Cardiac septum (tissue), 1 donor: ENCODE results near the gene HLA-DMB. TPM values are rescaled to one million over a fixed set of nuclear protein-coding genes. Genes with fewer than 3 reads are reported as not detected.

Experiments used
- DNase-seq: peaks from one replicate; pipeline ENCODE4 v3.0.0-alpha.2; 2020; ENCODE audit warnings: low spot score
- intact Hi-C: fragments of 100-400 bp; cut with DNase I; formaldehyde crosslinking; loops from one replicate; pipeline ENCODE4 v1.14.0; 2022
- total RNA-seq: library from RNA; stranded (reverse); fragmentation: NEBNext Ultra II Directional; extraction: Animal tissue kit (Norgen Biotek cat#: 25700); gene quantifications from one replicate; pipeline ENCODE4 v1.2.1, GENCODE V29; 2021
- donor health status: DM: no; HTN: no; CAD: no.

Gene HLA-DMB
- total RNA-seq, 1 donor from 2014 or later = 7.9 TPM

DNA sequence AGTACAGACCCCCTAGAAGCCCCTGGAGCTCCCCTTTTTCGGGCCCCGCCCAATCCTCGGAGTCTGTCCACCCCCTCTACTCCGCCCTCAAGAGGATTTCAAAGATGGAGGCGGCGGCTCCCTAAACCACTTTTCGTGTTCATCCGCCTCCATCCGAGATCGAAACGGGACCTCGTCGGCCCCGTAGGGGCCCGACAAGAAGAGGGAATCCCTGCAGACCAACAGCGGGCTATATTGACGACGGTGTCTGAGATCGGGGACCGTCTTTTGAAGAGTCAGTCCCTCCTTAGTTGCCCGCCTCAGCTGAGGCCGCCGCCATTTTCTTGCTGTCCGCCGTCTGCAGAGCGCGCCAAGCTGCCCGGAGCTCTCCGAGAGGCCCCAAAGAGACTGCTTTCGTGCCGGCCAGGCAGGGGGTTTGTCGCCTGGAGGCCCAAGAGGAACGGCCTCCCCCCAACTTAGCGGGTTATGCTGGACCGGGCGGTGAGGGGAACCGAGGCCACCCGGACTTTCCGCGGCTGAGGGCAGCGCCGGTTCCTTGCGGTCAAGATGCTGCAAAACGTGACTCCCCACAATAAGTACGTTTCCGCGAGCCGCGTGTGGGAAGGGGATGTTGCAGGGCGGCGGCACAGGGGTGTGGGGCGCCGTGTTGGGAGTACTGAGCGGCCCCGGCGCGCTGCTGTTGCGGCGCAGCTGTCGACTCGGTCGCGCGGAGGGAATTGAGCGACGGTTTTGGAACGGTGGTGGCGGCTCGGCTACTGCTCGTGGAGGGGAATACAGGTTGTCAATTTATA, 31.7 kb upstream of the HLA-DMB start:
- DNase-seq = peak; percentile 87
- intact Hi-C loops = no loop called here

DNA sequence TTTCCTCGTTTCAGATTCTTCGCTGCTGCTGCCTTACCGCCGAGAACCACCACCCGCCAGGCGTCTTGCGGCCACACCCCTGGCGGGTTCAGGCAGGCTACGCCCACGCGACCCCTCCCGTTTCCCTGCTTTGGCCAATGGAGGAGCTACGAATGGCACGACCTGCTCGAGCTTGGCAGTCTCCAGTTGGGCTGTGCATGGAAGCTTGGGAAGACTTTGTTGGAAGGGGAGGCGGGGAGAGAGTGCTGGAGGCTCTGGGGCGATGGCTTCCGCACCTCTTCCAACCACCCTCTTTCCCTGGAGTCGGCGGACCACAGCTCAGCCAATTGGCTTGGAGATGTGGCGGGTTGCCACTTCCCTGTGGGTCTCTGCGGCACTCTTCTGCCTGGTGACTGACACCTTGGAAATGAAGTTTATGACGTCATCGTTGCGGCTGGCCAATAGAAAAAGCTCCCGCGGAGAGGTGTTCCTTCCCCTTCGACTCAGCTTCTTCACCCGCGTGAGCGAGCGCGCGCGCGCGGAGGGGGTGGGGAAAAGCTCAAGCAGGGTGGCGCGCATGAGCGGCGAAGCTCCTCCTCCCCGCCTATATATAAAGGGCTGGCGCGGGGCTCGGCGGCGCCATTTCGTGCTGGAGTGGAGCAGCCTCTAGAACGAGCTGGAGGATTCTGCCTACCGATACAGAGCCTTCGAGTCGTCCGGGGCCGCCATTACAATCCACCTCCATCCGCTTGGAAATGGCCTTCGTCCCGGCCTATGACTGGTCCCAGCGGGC, 30.9 kb upstream of the HLA-DMB start:
- DNase-seq = peak; percentile 100
- intact Hi-C loops = loop anchor here (2.0 kb wide), 1 partner anchor 229 kb away; the partner anchor contains the start of genes RXRB and SLC39A7

DNA sequence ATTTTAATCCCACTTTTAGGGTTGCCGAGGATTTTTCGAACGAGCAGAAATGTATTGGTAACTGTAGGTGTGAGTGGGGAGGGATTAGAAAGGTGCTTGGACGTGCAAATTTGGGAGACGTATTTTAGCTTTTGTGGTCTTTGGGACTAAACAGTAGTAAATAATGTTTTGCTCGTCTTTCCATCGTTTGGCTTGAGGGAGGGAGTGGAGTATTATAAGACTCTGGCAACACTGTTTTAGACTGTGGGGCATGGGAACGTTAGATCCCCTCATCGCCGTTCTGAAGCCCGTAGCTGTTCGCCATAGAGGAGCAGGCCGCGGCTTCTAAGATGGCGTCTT, 30.4 kb upstream of the HLA-DMB start:
- intact Hi-C loops = loop anchor here (2.0 kb wide), 1 partner anchor 230 kb away; the partner anchor contains the start of genes RXRB and SLC39A7
- no peak for DNase-seq

DNA sequence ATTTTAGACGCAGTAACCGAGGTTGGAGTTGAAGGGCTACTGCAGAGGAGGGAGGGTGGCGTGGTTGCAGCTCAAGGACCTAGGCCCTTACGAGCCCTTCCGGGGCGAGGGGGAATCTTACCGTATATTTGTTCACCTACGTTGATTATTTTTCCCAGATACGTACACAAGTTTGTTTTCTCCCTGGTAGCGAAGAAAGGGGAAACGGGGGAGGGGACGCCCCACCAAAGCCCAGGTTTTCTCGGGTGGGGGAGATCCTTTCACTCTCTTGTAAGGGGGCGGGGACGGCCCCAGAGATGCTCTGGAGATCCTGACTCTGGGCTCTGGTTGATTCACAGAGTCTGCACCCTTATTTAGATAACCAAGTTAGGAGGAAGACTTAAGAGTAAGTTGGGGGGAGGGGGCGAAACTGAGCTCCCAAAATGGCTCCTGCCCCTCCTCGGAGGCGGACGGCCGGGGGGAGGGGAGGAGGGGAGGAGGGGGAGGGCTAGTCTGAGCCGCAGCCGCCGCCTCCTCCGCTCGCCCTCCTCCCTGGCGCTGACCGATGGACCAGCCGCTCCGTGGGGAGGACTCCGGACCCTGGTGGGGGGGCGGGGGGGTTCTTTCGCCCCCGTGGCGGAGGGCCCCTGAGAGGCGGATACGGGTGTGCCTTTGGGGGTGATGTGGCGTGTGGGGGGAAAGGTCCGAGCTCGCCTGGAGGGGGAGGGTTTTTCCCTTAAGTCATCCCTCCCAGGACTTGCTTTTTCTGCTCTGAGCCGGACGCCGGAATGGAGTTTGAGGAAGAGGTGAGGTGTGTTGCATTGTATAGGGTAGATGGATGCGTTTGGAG, 29.8 kb upstream of the HLA-DMB start:
- intact Hi-C loops = loop anchor here (2.0 kb wide), 1 partner anchor 230 kb away; the partner anchor contains the start of genes RXRB and SLC39A7
- peak; percentile 94 for DNase-seq

DNA sequence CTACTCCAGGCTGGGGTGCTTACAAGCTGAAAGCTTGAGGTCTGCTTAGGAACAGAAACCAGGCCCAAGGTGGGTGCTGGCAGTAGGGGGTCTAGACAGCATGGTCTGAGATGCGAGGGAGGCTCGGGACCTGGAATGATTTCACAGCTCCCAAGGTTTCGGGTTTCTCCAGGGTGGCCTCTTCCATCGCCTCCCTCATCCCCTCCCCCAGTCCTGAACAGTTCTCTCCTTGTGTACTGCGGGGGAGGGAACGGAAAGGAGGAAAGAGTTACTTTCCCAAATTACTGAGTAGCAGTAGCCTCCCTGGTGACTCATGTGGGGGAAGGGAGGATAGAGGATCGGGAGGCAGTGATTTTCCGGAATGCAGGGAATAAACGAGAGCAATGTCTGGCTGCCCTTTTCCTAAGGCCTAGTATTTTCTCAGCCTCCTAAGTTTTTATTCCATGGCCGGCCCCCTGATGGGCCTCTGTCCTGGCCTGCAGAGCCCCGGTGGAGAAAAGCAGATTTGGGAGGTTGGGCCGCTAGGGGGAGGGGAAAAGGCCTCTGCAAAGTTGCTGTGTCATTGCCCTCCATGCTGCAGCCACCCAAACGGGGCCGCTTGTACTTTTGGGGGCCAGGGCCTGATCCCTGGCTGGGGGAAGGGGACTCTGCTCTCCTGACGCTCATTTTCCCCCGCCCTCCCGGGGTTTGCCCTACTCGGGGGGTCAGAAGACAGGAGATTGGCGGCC, 29.0 kb upstream of the HLA-DMB start:
- DNase-seq = peak; percentile 91
- intact Hi-C loops = loop anchor here (2.0 to 5.0 kb wide), 3 partner anchors 83 to 231 kb away; partner anchors contain the start of genes RXRB, SLC39A7 and TAP1

DNA sequence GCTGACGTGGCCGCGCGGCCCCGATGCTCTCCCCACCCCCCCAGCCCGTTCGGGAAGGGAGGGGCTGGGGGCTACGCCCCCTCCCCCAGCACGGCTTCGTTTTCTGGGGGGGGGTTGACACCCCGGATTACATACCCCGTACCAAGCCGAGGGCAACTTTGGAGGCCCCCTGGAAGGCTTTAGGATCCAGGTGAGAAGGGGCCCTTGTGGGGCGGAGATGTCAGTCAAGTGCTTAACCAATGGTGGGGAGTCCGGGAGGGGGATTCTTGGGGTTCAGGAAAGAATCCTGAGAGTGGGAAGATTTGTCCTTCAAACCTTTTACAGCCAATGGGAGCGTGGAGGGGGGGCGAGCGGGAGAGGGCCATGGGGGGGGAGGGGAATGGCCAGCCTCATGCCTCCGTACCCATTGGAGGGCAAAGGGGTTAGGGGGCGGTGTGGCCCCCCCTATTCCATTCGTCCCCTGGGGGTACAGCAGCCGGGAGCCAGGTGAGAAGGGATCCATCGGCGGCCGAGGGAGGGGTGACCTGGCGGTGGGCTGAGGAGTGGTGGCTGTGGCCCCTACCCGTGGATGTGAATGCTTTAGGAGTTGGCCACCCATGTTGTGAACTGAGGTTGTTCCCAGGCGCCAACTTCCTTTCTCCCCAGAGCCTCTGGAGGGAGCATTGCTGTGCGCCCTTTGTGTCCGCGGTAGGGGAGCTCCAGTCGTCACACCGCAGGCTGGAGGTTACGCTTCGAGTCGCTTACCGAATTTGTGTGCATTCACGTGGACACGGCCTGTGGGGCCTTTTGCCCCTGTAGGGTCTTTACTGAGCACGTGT, 28.2 kb upstream of the HLA-DMB start:
- intact Hi-C loops = loop anchor here (2.0 to 5.0 kb wide), 2 partner anchors 82 to 116 kb away; partner anchors contain the start of gene TAP1
- DNase-seq = peak; percentile 80

DNA sequence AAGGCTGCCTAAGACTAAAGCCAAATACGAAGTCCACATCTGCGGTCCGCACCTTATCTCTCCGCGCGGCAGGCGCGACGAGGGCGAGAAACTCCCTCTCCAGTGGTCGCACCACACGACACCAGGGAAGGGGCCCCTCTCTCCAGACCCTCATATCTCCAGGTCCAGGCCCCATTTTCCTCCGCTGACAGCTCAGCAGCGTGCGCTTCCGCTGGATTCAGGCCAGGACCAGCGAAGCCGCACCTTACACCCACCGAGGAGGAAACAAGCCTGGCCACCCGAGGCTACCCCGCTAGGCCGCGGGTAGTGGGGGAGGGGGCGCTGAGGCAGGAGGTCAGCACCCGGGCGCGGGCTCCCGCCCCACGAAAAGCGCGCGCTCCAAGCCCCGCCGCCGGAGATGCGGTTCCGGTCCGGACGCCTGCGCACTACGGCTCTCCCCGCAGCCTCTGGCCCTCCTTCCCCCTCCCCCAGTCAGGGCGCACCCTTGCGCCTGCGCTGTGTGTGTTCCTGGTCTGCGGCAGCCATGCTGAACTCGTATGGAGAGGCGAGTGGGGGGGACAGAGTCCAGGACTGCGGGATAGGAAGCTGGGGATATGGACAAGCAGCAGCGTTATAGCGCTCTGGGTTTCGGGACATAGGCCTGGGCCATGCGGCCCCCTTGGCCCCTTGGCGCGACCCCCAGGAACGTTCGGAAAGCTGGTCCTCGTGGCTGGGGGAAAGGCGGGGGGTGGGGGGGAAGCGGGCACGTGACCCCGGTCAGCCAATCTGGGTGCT, 27.5 kb upstream of the HLA-DMB start, which contains the start of gene BRD2:
Gene BRD2 (plus strand): TSS at position 502 of the 774 bp plus-strand sequence. CDS start 4,305 bp downstream, outside the sequence.
- peak; percentile 99 for DNase-seq
- intact Hi-C loops = loop anchor here (2.0 to 5.0 kb wide), 2 partner anchors 81 to 115 kb away; partner anchors contain the start of gene TAP1

DNA sequence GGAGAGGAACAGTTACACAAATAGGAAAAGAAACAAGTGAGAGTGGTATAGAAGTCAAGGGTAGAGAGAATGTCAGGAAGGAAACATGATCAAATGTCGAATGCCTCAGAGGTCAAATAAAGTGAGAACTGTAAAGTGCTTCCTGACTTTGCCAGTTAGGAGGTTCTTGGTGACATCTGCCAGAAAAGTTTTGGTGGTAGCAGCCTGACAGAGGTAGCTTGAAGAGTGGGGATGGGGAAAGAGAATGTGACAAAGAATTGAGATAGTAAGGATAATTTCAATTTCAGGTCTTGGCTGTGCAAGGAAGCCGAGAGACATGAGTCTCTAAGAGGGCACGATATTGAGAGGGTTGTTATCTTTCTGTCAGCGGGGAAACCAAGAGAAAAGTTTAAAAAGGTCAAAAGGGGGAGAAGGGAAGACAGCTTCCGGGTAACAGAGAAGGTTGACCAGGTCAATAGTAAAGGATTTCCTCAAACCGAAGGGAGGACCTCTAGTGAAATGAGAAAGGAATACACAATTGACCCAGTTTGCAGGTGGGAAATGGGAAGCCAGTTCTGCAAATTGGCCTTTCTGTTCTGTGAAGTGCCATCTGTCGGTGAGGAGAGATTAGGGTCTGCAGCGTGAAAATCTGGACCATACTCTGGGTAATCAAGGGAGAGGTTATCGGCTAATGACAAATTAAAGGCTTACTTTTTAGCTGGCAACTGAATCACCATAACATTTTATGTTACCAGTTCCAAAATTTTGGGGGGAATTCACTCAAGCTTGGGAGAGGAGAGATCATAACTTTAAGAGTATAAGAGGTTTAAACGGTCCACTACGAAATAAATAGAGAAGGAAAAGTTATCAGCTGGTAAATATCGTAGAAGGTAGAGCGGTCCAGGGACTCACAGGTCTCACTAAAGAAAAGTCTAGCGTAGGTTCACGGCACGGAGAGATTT, 26.6 kb upstream of the HLA-DMB start:
- no peak for DNase-seq
- intact Hi-C loops = loop anchor here (2.0 to 5.0 kb wide), 2 partner anchors 80 to 115 kb away; partner anchors contain the start of gene TAP1

DNA sequence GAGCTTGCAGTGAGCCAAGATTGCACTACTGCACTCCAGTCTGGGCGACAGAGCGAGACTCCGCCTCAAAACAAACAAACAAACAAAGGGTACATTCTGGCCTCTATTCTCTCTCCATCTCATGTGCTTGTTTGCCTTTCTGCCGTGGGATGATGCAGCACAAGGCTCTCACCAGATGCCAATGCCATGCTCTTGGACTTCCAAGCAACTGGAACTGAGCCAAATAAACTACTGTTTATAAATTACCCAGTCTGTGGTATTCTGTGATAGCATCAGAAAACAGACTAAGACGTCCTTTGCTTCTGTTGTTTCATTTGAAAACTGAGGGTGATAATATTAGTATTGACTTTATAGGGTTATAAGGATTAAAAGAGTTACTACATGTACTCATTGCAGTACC, 23.9 kb upstream of the HLA-DMB start:
- no peak for DNase-seq
- intact Hi-C loops = loop anchor here (5.0 kb wide), 1 partner anchor 77 kb away; no protein-coding TSS in a partner anchor

DNA sequence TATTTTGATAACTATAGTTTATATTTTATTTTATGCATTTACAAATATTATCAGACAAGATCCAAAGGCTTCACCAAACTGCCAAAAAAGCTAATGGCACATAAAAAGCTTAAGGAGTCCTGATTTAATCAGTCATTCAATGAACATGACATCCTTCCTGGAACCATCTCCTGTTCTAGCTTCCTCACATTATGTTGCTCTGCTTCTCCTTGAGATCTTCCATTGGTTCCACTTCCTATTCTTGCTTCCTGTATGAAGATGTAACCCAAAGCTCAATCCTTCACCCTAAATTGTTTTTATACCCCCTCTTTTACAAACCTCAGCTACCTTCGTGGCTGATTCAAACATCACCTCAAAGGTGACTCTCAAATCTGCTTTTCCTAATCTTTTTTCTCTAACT, 23.0 kb upstream of the HLA-DMB start:
- DNase-seq = no peak
- intact Hi-C loops = no loop called here

DNA sequence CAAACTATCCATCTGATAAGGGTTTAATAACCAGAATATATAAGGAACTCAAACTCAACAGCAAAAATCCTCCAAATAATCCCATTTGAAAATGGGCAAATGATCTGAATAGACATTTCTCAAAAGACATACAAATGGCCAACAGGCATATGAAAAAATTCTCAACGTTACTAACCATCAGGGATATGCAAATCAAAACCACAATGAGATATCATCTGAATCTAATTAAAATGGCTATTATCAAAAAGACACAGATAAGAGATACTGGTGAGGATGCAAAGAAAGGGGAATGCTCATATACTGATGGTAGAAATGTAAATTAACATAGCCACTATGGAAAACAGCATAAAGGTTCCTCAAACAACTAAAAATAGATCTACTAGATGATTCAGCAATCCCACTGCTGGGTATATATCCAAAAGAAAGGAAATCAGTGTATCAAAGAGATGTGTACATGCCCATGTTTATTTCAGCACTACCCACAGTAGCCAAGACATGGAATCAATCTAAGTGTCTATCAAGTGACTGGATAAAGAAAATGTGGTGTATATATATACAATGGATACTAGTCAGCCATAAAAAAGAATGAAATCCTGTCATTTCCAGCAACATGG, 21.5 kb upstream of the HLA-DMB start:
- DNase-seq = no peak
- intact Hi-C loops = no loop called here

DNA sequence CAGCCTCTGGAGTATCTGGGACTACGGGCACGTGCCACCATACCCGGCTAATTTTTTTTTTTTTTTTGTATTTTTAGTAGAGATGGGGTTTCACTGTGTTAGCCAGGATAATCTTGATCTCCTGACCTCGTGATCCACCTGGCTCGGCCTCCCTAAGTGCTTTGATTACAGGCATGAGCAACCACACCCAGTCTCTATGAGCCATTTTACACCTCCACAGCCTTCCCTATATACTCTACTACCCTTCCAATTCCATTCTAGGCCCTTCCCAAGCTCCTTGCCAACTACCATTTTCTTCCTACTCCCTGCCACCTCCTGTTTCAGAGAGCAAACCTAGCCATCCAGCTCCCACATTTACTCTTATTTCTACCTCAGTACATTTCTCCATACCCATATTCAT, 19.7 kb upstream of the HLA-DMB start:
- no peak for DNase-seq
- intact Hi-C loops = no loop called here

DNA sequence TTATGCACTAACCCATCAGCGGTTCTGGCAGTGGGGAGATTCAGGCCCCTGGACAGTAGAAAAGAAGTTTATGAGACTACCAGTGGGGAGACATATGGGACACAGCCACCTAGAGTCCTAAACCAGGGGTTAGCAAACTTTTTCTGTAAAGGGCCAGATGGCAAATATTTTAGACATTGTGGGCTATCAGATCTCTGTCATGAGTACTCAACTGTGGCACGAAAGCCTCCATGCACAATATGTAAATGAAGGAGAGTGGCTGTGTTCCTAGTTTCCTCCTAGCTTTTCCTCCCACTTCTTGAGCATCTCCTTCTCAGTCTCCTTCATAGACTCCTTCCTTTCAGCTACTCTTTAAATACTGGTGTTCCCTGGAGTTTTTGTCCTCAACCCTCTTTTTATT, 15.3 kb upstream of the HLA-DMB start:
- no peak for DNase-seq
- intact Hi-C loops = no loop called here

DNA sequence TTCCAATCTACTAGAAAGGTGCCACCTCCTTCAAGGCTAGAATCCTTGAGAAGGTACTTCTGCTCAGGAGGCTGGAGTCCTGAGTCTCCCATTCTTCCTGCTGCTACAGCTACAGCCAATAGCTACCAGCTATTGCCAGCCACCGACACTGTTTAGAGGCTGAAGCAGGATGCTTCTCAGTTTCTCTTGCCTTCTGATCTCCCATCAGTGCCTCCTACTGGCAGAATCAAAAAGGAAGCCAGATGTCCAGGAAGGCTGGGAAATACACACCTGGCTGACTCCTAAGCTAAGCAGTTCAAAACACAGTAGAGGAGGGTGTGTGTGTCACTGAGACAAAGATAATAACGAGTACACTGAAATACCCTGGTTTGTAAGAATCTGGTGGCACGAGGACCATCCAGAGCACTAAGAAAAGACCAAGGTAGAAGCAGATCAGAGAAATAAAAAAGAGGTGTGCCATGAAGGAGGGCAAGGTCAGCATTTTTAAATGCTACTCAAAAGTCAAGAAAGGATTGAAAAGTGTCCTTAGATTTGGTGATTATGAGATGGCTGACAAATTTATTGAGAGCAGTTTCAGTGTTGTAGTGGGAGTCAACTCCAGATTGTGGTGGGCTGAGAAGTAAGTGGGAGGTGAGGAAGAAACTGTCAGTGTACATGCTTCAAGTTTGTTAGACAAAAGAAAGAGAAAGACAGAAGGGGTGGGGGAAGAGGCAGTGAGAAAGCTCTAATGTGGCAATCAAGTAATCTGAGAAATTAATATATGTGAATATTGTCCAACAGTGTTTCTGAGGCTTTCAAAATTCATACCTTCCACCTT, 14.4 kb upstream of the HLA-DMB start:
- DNase-seq = no peak
- intact Hi-C loops = loop anchor here (5.0 kb wide), 1 partner anchor 32 kb away; no protein-coding TSS in a partner anchor

DNA sequence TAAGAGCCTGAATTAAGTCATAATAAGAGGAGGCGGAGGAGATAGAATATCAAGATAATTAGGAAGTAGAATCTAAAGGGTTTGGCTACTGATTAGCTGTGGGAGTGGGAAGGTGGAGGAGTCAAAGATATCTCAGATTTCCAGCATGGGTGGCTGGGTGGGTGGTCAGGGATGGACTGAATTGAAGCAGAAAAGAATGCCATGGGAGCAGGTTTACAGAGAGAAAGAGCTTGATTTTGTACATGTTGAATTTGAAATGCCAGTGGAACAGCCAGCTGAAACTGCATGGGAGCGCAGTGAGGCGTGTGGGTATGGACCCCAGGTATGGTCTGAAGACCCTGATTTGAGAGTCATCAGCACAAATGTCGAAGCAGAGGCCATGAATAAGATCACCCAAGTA, 13.4 kb upstream of the HLA-DMB start:
- intact Hi-C loops = loop anchor here (5.0 kb wide), 1 partner anchor 33 kb away; no protein-coding TSS in a partner anchor
- DNase-seq = no peak
